HG02938 (cell line): ENCODE results near the gene KLKB1.

Source experiments
- ATAC-seq: cut with Tn5 transposase; IDR thresholded peaks from one replicate; pipeline ENCODE4 v1.9.1; 2021; ENCODE audit warnings: mild to moderate bottlenecking, moderate library complexity; ENCODE audit not compliant: unreplicated experiment

KLKB1 gene

GRCh38 chr4:186304866-186305505, 77.7 kb downstream of the KLKB1 start:
- no peak for ATAC-seq

- no peak for ATAC-seq
These were observed 80.2 kb downstream of the KLKB1 start for GRCh38 chr4:186307497-186307896.

- ATAC-seq = no peak
These were observed 80.6 kb downstream of the KLKB1 start for GRCh38 chr4:186307916-186308315.
